ENCODE results near the gene NEBL. TPM values are rescaled to one million over a fixed set of nuclear protein-coding genes. Genes with fewer than 3 reads are reported as not detected.

NEBL gene
- total and polyA plus RNA-seq, 2 of the 4 experiments (the other 2 are of a cell fraction) = under 0.01 TPM

DNA sequence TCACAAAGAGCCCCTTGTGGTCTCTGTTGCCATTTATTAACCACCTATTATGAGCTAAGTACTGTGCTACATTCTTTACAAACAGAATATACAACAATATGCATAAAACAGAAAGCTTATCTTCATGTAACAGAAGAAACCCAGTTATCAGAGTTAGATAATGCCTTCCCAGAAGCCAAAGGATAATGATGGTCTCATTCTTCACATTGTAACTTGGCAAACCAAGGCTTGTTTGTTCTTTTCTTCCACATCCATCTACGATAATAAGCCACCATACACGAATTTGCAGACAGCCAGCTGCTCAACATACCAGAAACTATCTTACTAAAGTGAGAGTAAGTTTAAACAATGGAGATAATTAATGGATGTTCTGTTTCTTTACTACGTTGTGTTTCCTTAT, 127.6 kb downstream of the NEBL start:
- Histone ChIP-seq H2BK20ac (ENCODE audit: low read depth, low read length) (no peak overlapping the region), H3K27me3 (ENCODE audit: control insufficient read depth, insufficient read depth, low read length) (no peaks in the 10 kb centered on the region), H3K9me1 (ENCODE audit: insufficient read depth, low read length) (no peaks in the 10 kb centered on the region), H3K36me3 (ENCODE audit: control insufficient read depth, insufficient read depth, low read length) (no peaks in the 10 kb centered on the region), H3K4me2 (ENCODE audit: low read depth, low read length) (no peak overlapping the region), H3K4ac (ENCODE audit: low read depth, low read length) (no peak overlapping the region), H3K4me3 (ENCODE audit: insufficient read depth, low read depth, low read length) (no peak overlapping the region), H4K91ac (ENCODE audit: insufficient read depth, low read depth, low read length) (no peak overlapping the region), H2AK5ac (ENCODE audit: low read depth, low read length) (no peak overlapping the region), H3K23ac (ENCODE audit: low read depth, low read length) (no peak overlapping the region), H2BK5ac (ENCODE audit: low read depth, low read length, poor library complexity, severe bottlenecking) (no peak overlapping the region), H3K4me1 (ENCODE audit: control insufficient read depth, insufficient read depth, low read length) (no peaks in the 10 kb centered on the region), H2BK15ac (ENCODE audit: low read depth, low read length) (no peak overlapping the region), H3K9me3 (ENCODE audit: control insufficient read depth, insufficient read depth, low read length) (peaks cover 4% of the 10 kb centered on the region; the same call in 1 of the 2 replicates), H3K27ac (ENCODE audit: insufficient read depth, low read length) (no peak overlapping the region), H4K20me1 (ENCODE audit: insufficient read depth, low read length) (no peaks in the 10 kb centered on the region), H2AFZ (replicated peaks; ENCODE audit: low read length, poor library complexity) (no peak overlapping the region), H4K8ac (ENCODE audit: low read depth in 2 of 2, low read length in 2 of 2) (no peak overlapping the region), H4K5ac (ENCODE audit: low read depth, low read length) (no peak overlapping the region), H2AK9ac (replicated peaks; ENCODE audit: low read depth, low read length, poor library complexity) (no peak overlapping the region), H3K79me1 (ENCODE audit: low read depth in 1 of 2, low read length in 2 of 2) (no peaks in the 10 kb centered on the region), H3K56ac (ENCODE audit: extremely low read depth, insufficient read depth, low read length) (no peak overlapping the region), H3K9ac (ENCODE audit: low read depth, low read length) (no peak overlapping the region), H2BK120ac (ENCODE audit: low read depth, low read length) (no peak overlapping the region), H3K18ac (ENCODE audit: low read depth, low read length) (no peak overlapping the region), H3K14ac (replicated peaks; ENCODE audit: low read depth, low read length) (no peak overlapping the region)
- no TSS peak for BruUV-seq (replicated peaks)
- DNase-seq (no peak), ATAC-seq (ENCODE audit: low read depth) (no peak)
- ChIA-PET CTCF (no interaction called here), POLR2A (ENCODE audit: unreplicated experiment) (no interaction called here)
- intact Hi-C loops (cut with micrococcal nuclease) (loop anchor here (2.0 kb wide), 1 partner anchor 953 kb away; the partner anchor contains the start of gene PLXDC2), dilution Hi-C loops (cut with HindIII; ENCODE audit: low sequenced_read_pairs, unreplicated experiment) (no loop called here), in situ Hi-C loops (cut with MboI; ENCODE audit: low sequenced_read_pairs) (no loop called here)
- WGBS, 2 experiments (ENCODE audit: extremely low coverage in 2 of 2, insufficient read length in 1 of 2) = no CpG with 5 or more reads among the region's 3 CpGs
- TF ChIP-seq MAFK (IDR thresholded peaks at IDR 0.05; ENCODE audit: low read depth, low read length) (no peak), CTCF (conservative IDR thresholded peaks at IDR 0.05; ENCODE audit: low read depth, low read length) (no peak), RFX5 (IDR thresholded peaks at IDR 0.05; ENCODE audit: low read depth, low read length) (no peak), CEBPB (IDR thresholded peaks at IDR 0.05; ENCODE audit: low read depth, low read length) (no peak), FOS (IDR thresholded peaks at IDR 0.05; ENCODE audit: low read depth, low read length) (no peak), MXI1 (IDR thresholded peaks at IDR 0.05; ENCODE audit: borderline replicate concordance, low read depth, low read length) (no peak), SMC3 (IDR thresholded peaks at IDR 0.05; ENCODE audit: low read depth, low read length) (no peak), RAD21 (IDR thresholded peaks at IDR 0.05; ENCODE audit: low read length) (no peak), NFE2L2 (IDR thresholded peaks at IDR 0.05; ENCODE audit: low read depth, low read length) (no peak), RCOR1 (IDR thresholded peaks at IDR 0.05; ENCODE audit: insufficient replicate concordance, low read length) (no peak), POLR2A (IDR thresholded peaks at IDR 0.05; ENCODE audit: low read depth, low read length) (no peak), ELK1 (IDR thresholded peaks at IDR 0.05; ENCODE audit: borderline replicate concordance, low read depth, low read length) (no peak), USF2 (IDR thresholded peaks at IDR 0.05; ENCODE audit: low read depth, low read length) (no peak), MAZ (IDR thresholded peaks at IDR 0.05; ENCODE audit: borderline replicate concordance, low read depth, low read length) (no peak), CHD1 (IDR thresholded peaks at IDR 0.05; ENCODE audit: low read depth, low read length) (no peak)

Measured in IMR-90 (cell line).